Esophagus squamous epithelium (tissue), 4 donors: ENCODE measurements around the gene OTUD6A.

Source experiments
- CTCF ChIP-seq, 6 experiments: fragments of 450-650 bp in 4 of 6; fragments of 200-600 bp in 2 of 6; sonication (generic) in 2 of 6; IDR thresholded peaks; one replicate each; pipeline ENCODE4 v1.5.1; 2016 to 2019; ENCODE audit warnings: antibody characterized with exemption in 6 of 6, mild to moderate bottlenecking in 4 of 6, moderate library complexity in 4 of 6
- POLR2A ChIP-seq, 4 donors: fragments of 450-650 bp; IDR thresholded peaks; one replicate each; pipeline ENCODE4 v1.6.1; 2017; ENCODE audit warnings: antibody characterized with exemption in 4 of 4, mild to moderate bottlenecking in 4 of 4, moderate library complexity in 3 of 4

- no peak for TF ChIP-seq CTCF (IDR thresholded peaks at IDR 0.05)
- no peak for TF ChIP-seq POLR2A (IDR thresholded peaks at IDR 0.05)
These were observed 29.5 kb upstream of the OTUD6A start for GRCh38 chrX:70032792-70033191.
